GM19043 (cell line): ENCODE measurements around the gene SULT2A1.
"Not testable (repeated sequence)": the region's sequence is repeated elsewhere in the genome, so short reads cannot be mapped to it uniquely, and the experiment has no call there.

ENCODE experiments used
- ATAC-seq: cut with Tn5 transposase; IDR thresholded peaks from one replicate; pipeline ENCODE4 v1.9.1; 2021; ENCODE audit warnings: low read depth; ENCODE audit not compliant: unreplicated experiment

Gene SULT2A1

GRCh38 chr19:47861630-47862029, 24.5 kb downstream of the SULT2A1 start:
- ATAC-seq: no peak

- ATAC-seq: no peak
Observed at GRCh38 chr19:47860602-47861297, 25.4 kb downstream of the SULT2A1 start.

GRCh38 chr19:47859838-47860237, 26.3 kb downstream of the SULT2A1 start:
- not testable (repeated sequence) for ATAC-seq

GRCh38 chr19:47858646-47859285, 27.3 kb downstream of the SULT2A1 start, which contains the start of gene TPRX2:
TPRX2 (plus strand) TSS chr19:47859235; CDS start chr19:47859247, 12 bp downstream.
- not testable (repeated sequence) for ATAC-seq

GRCh38 chr19:47858231-47858630, 27.9 kb downstream of the SULT2A1 start:
- ATAC-seq: not testable (repeated sequence)

- no peak for ATAC-seq
Observed at GRCh38 chr19:47854459-47854858, 31.7 kb downstream of the SULT2A1 start.

GRCh38 chr19:47853003-47853402, 33.1 kb downstream of the SULT2A1 start:
- no peak for ATAC-seq

GRCh38 chr19:47848823-47849473, 37.2 kb downstream of the SULT2A1 start:
- no peak for ATAC-seq

- ATAC-seq: no peak
Observed at GRCh38 chr19:47848425-47848822, 37.7 kb downstream of the SULT2A1 start.

- no peak for ATAC-seq
Observed at GRCh38 chr19:47842941-47843340, 43.2 kb downstream of the SULT2A1 start.

GRCh38 chr19:47839913-47840312, 46.2 kb downstream of the SULT2A1 start:
- no peak for ATAC-seq

GRCh38 chr19:47839411-47839810, 46.7 kb downstream of the SULT2A1 start:
- no peak for ATAC-seq

- no peak for ATAC-seq
Observed at GRCh38 chr19:47836038-47836437, 50.1 kb downstream of the SULT2A1 start.

GRCh38 chr19:47832723-47833122, 53.4 kb downstream of the SULT2A1 start:
- ATAC-seq: no peak

GRCh38 chr19:47826800-47827199, 59.3 kb downstream of the SULT2A1 start:
- ATAC-seq: no peak

- no peak for ATAC-seq
Observed at GRCh38 chr19:47824396-47824795, 61.7 kb downstream of the SULT2A1 start.

GRCh38 chr19:47821460-47822020, 64.6 kb downstream of the SULT2A1 start, which contains the start of gene CRX:
CRX (plus strand) TSS chr19:47821937; CDS start chr19:47834444, 12,507 bp downstream.
- ATAC-seq: no peak
